Measurements from ENCODE around the gene JCAD. TPM values are rescaled to one million over a fixed set of nuclear protein-coding genes. Genes with fewer than 3 reads are reported as not detected.

JCAD gene
- total RNA-seq, 1 donor from 2014 or later = 19.4 TPM

GRCh38 chr10:30099101-30099500, 39.7 kb upstream of the JCAD start:
- H3K27ac Mint-ChIP-seq (ENCODE audit: unreplicated experiment) = no peak overlapping the region
- DNase-seq (ENCODE audit: low spot score) = no peak
- H3K27me3 Mint-ChIP-seq (ENCODE audit: low read depth) = peaks cover 5% of the 10 kb centered on the region
- H3K4me1 Mint-ChIP-seq (ENCODE audit: low read depth) = peaks cover 7% of the 10 kb centered on the region
- H3K9me3 Mint-ChIP-seq (ENCODE audit: low read depth) = no peaks in the 10 kb centered on the region
- no peak for TF ChIP-seq CTCF (IDR thresholded peaks at IDR 0.05)
- no peak overlapping the region for H3K4me3 Mint-ChIP-seq (ENCODE audit: unreplicated experiment)
- H3K36me3 Mint-ChIP-seq (ENCODE audit: low read depth) = peaks cover 2% of the 10 kb centered on the region

GRCh38 chr10:30098629-30099028, 39.2 kb upstream of the JCAD start:
- Mint-ChIP-seq H3K9me3 (ENCODE audit: low read depth) (no peaks in the 10 kb centered on the region), H3K27me3 (ENCODE audit: low read depth) (peaks cover 5% of the 10 kb centered on the region), H3K4me3 (ENCODE audit: unreplicated experiment) (no peak overlapping the region), H3K36me3 (ENCODE audit: low read depth) (peaks cover 2% of the 10 kb centered on the region), H3K27ac (ENCODE audit: unreplicated experiment) (no peak overlapping the region), H3K4me1 (ENCODE audit: low read depth) (peaks cover 7% of the 10 kb centered on the region)
- DNase-seq (ENCODE audit: low spot score) = no peak
- TF ChIP-seq CTCF (IDR thresholded peaks at IDR 0.05) = no peak

- peaks cover 2% of the 10 kb centered on the region for H3K36me3 Mint-ChIP-seq (ENCODE audit: low read depth)
Measured at GRCh38 chr10:30096564-30096963, 37.2 kb upstream of the JCAD start.

GRCh38 chr10:30095631-30096422, 36.4 kb upstream of the JCAD start:
- TF ChIP-seq CTCF (IDR thresholded peaks at IDR 0.05) = no peak
- Mint-ChIP-seq H3K4me3 (ENCODE audit: unreplicated experiment) (no peak overlapping the region), H3K9me3 (ENCODE audit: low read depth) (no peaks in the 10 kb centered on the region), H3K36me3 (ENCODE audit: low read depth) (peaks cover 2% of the 10 kb centered on the region), H3K4me1 (ENCODE audit: low read depth) (peaks cover 7% of the 10 kb centered on the region), H3K27me3 (ENCODE audit: low read depth) (peaks cover 5% of the 10 kb centered on the region), H3K27ac (ENCODE audit: unreplicated experiment) (no peak overlapping the region)
- DNase-seq (ENCODE audit: low spot score) = no peak

More at GRCh38 chr10:30096564-30096963, 37.2 kb upstream of the JCAD start:
- H3K9me3 Mint-ChIP-seq (ENCODE audit: low read depth) = no peaks in the 10 kb centered on the region
- H3K27ac Mint-ChIP-seq (ENCODE audit: unreplicated experiment) = no peak overlapping the region
- DNase-seq (ENCODE audit: low spot score) = no peak
- peaks cover 5% of the 10 kb centered on the region for H3K27me3 Mint-ChIP-seq (ENCODE audit: low read depth)
- no peak for TF ChIP-seq CTCF (IDR thresholded peaks at IDR 0.05)
- no peak overlapping the region for H3K4me3 Mint-ChIP-seq (ENCODE audit: unreplicated experiment)
- peaks cover 7% of the 10 kb centered on the region for H3K4me1 Mint-ChIP-seq (ENCODE audit: low read depth)

- peaks cover 2% of the 10 kb centered on the region for H3K36me3 Mint-ChIP-seq (ENCODE audit: low read depth)
- DNase-seq (ENCODE audit: low spot score) = no peak
- H3K4me3 Mint-ChIP-seq (ENCODE audit: unreplicated experiment) = no peak overlapping the region
- no peak overlapping the region for H3K27ac Mint-ChIP-seq (ENCODE audit: unreplicated experiment)
- H3K9me3 Mint-ChIP-seq (ENCODE audit: low read depth) = no peaks in the 10 kb centered on the region
- H3K4me1 Mint-ChIP-seq (ENCODE audit: low read depth) = peaks cover 7% of the 10 kb centered on the region
- TF ChIP-seq CTCF (IDR thresholded peaks at IDR 0.05) = no peak
- H3K27me3 Mint-ChIP-seq (ENCODE audit: low read depth) = peaks cover 5% of the 10 kb centered on the region
Measured at GRCh38 chr10:30094601-30095000, 35.2 kb upstream of the JCAD start.

All from chondrocyte (in vitro differentiated cells).